GM10266 (cell line): Measurements from ENCODE around the gene FOXD4L3.
"Not testable (repeated sequence)": the region's sequence is repeated elsewhere in the genome, so short reads cannot be mapped to it uniquely, and the experiment has no call there.

ENCODE experiments used
- DNase-seq: peaks from one replicate; pipeline ENCODE4 v3.0.0; 2012; ENCODE audit errors: extremely low spot score

FOXD4L3 gene

DNA sequence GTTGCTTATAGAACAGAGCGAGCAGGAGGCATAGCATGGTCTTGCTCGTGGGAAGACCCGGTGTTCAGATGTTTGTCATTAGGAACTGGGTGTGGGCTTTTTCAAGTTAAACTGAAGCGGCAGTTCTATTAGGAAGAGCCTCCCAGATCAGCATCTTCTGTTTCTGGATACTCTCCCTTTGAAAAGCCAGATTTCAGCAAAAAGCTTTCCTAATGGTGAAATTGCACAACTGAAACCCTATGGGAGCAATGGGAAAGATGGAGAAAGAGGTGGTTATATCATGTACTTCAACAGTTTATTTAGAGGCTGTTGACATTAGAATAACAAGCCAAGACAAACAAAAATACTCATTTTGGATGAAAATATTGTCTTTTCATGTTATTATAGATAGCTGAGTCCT, 41.3 kb downstream of the FOXD4L3 start:
- DNase-seq: not testable (repeated sequence)

DNA sequence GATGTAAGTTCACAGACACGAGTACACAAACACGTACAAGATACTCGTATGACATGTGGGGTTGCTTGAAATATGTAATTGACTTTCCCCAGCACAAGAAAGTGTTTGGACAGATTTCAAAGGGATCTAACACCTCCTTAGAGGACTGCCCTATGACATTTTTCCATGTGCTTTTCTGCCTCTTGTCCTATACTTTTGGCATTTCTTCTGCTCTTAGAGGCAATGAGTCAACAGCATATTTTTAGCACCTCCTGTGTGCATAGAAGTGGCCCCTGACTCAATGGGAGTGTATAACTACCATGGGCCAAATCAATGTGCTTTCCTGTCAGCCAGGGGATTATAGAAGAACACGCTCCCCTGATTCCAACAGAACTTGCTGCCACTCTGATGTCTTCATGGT, 49.0 kb downstream of the FOXD4L3 start:
- not testable (repeated sequence) for DNase-seq
